Endodermal cell (in vitro differentiated cells): ENCODE measurements around the gene KCNH5. TPM values are rescaled to one million over a fixed set of nuclear protein-coding genes. Genes with fewer than 3 reads are reported as not detected.

Experiments used
- DNase-seq: peaks from one replicate; pipeline ENCODE4 v3.0.0-alpha.2; 2017
- H3K27ac ChIP-seq: 2 replicates; pipeline ENCODE4 v1.5.1; 2013; ENCODE audit warnings: mild to moderate bottlenecking, low read depth, low read length, moderate library complexity
- H3K27me3 ChIP-seq: 2 replicates; pipeline ENCODE4 v1.6.1; 2013; ENCODE audit warnings: mild to moderate bottlenecking, low read length, moderate library complexity; ENCODE audit not compliant: insufficient read depth, control insufficient read depth, poor library complexity, severe bottlenecking
- H3K36me3 ChIP-seq: 2 replicates; pipeline ENCODE4 v1.7.0; 2013; ENCODE audit warnings: mild to moderate bottlenecking, low read length, moderate library complexity; ENCODE audit not compliant: control insufficient read depth, insufficient read depth
- H3K4me1 ChIP-seq: one replicate; pipeline ENCODE4 v1.7.0; 2013; ENCODE audit warnings: low read length; ENCODE audit not compliant: control insufficient read depth, insufficient read depth
- H3K4me3 ChIP-seq: 2 replicates; pipeline ENCODE4 v1.5.1; 2013; ENCODE audit warnings: mild to moderate bottlenecking, low read length, moderate library complexity
- H3K9ac ChIP-seq: 2 replicates; pipeline ENCODE4 v1.6.1; 2013; ENCODE audit warnings: mild to moderate bottlenecking, low read length, moderate library complexity; ENCODE audit not compliant: poor library complexity, severe bottlenecking; ENCODE audit errors: extremely low read depth
- H3K9me3 ChIP-seq: 2 replicates; pipeline ENCODE4 v1.6.1; 2013; ENCODE audit warnings: mild to moderate bottlenecking, low read length, moderate library complexity; ENCODE audit not compliant: control insufficient read depth
- H3K27ac Mint-ChIP-seq: 2 replicates; pipeline ENCODE4 v1.8.0; 2020; ENCODE audit warnings: mixed read lengths
- H3K27me3 Mint-ChIP-seq: 2 replicates; pipeline ENCODE4 v1.8.0; 2021; ENCODE audit warnings: mild to moderate bottlenecking, mixed read lengths; ENCODE audit not compliant: insufficient read depth
- H3K36me3 Mint-ChIP-seq: 2 replicates; pipeline ENCODE4 v1.8.0; 2020; ENCODE audit warnings: low read depth, mixed read lengths
- H3K4me1 Mint-ChIP-seq: 2 replicates; pipeline ENCODE4 v1.8.0; 2020; ENCODE audit warnings: mixed read lengths
- H3K4me3 Mint-ChIP-seq: 2 replicates; pipeline ENCODE4 v1.8.0; 2020; ENCODE audit warnings: mild to moderate bottlenecking, moderate library complexity, mixed read lengths
- H3K9me3 Mint-ChIP-seq: 2 replicates; pipeline ENCODE4 v1.8.0; 2020; ENCODE audit warnings: mild to moderate bottlenecking, mixed read lengths
- CTCF ChIP-seq: fragments of 200-600 bp; sonication (generic); conservative IDR thresholded peaks from 2 replicates; pipeline ENCODE4 v1.5.0; 2021; ENCODE audit warnings: antibody characterized with exemption, mild to moderate bottlenecking
- WGBS, 2 experiments: methylation state at CpG; one replicate each; pipeline versions ENCODE4 v1.1.5 to v1.1.7; 2013; ENCODE audit warnings: missing lambda C conversion rate in 2 of 2, mixed read lengths in 1 of 2; ENCODE audit not compliant: insufficient coverage in 1 of 2, insufficient read length in 1 of 2; 5-methylcytosine and 5-hydroxymethylcytosine counted together
- total RNA-seq, 2 donors: library from RNA; stranded (reverse); fragmentation: NEBNext Ultra II Directional in 1 of 2; extraction: Animal tissue kit (Norgen Biotek cat#: 25700) in 1 of 2; gene quantifications; 2 replicates in 1 of 2; 3 replicates in 1 of 2; pipeline ENCODE4 v1.2.1, GENCODE V29; 2021

The KCNH5 gene
- total RNA-seq, 2 donors from 2014 or later, result 2.5 to 3.9 TPM

DNA sequence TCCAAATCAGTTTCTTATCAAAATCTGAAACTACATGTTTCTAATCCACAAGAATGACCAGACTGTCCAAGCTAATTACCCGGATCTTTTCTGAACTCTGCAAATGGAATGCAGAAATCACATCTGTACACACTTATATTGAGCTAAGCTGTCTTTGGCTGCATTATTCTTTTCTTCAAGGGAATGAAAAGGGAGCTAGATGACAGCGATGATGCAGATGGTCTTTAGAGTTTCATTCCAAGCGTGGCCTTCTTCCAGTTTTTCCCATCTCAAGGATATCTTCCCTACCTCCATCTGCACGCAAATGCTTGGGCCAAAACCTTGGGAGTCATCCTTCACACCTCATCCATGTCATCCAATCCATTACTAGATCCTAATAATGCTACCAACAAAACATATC is 12.6 kb downstream of the KCNH5 start:
- Mint-ChIP-seq H3K9me3 (no peaks in the 10 kb centered on the region), H3K4me1 (peaks cover 10% of the 10 kb centered on the region), H3K4me3 (no peak overlapping the region), H3K36me3 (no peaks in the 10 kb centered on the region), H3K27ac (no peak overlapping the region), H3K27me3 (peaks cover 13% of the 10 kb centered on the region)
- 92 to 93% methylated on average over 2 to 4 of the region's 4 CpGs for WGBS, 2 experiments
- H3K9me3 ChIP-seq, result no peaks in the 10 kb centered on the region
- H3K9ac ChIP-seq, result no peak overlapping the region
- H3K27me3 ChIP-seq, result no peaks in the 10 kb centered on the region
- DNase-seq, result no peak
- no peak overlapping the region for H3K27ac ChIP-seq
- no peak overlapping the region for H3K4me3 ChIP-seq
- no peaks in the 10 kb centered on the region for H3K36me3 ChIP-seq
- no peak for TF ChIP-seq CTCF
- H3K4me1 ChIP-seq, result no peaks in the 10 kb centered on the region

- Histone ChIP-seq H3K9ac (no peak overlapping the region), H3K27me3 (no peaks in the 10 kb centered on the region), H3K4me1 (no peaks in the 10 kb centered on the region), H3K27ac (no peak overlapping the region), H3K36me3 (no peaks in the 10 kb centered on the region), H3K9me3 (peaks cover 1% of the 10 kb centered on the region), H3K4me3 (no peak overlapping the region)
- no peak for DNase-seq
- no peak overlapping the region for H3K27ac Mint-ChIP-seq
- peaks cover 10% of the 10 kb centered on the region for H3K4me1 Mint-ChIP-seq
- no peaks in the 10 kb centered on the region for H3K36me3 Mint-ChIP-seq
- no peak for TF ChIP-seq CTCF
- 60 to 83% methylated on average over 1 to 8 of the region's 8 CpGs for WGBS, 2 experiments
- no peaks in the 10 kb centered on the region for H3K9me3 Mint-ChIP-seq
- H3K4me3 Mint-ChIP-seq, result no peak overlapping the region
- H3K27me3 Mint-ChIP-seq, result peaks cover 13% of the 10 kb centered on the region
Observed at GRCh38 chr14:63032076-63032475, 13.2 kb downstream of the KCNH5 start.

DNA sequence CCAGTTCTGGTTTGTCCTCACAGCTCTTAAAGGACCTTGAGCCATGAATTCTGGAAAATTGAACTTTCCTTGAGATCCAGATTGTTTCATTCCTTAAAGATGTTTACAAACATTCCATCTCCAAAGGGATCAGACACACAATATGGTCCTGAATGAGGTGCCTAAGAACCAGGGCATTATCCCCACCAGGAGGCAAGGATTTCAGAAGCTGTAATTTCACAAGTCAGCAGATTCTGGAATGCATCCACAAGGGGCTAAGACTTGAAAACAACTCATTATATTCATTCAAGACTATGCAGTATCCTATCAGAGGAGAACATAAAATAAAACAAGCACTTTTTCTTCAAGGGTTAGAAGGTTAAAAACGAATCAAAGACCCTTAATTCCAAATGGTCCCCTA is 15.1 kb downstream of the KCNH5 start:
- H3K27ac Mint-ChIP-seq, result no peak overlapping the region
- 88% methylated on average over 1 of the region's 1 CpG; no CpG with 5 or more reads in 1 of the 2 experiments for WGBS, 2 experiments
- Histone ChIP-seq H3K27me3 (no peaks in the 10 kb centered on the region), H3K4me3 (no peak overlapping the region), H3K36me3 (no peaks in the 10 kb centered on the region), H3K9me3 (peaks cover 7% of the 10 kb centered on the region), H3K9ac (no peak overlapping the region), H3K4me1 (no peaks in the 10 kb centered on the region), H3K27ac (no peak overlapping the region)
- peak; percentile 46 for TF ChIP-seq CTCF
- no peak overlapping the region for H3K4me3 Mint-ChIP-seq
- H3K4me1 Mint-ChIP-seq, result peaks cover 10% of the 10 kb centered on the region
- DNase-seq, result peak; percentile 54
- H3K9me3 Mint-ChIP-seq, result no peaks in the 10 kb centered on the region
- peaks cover 13% of the 10 kb centered on the region for H3K27me3 Mint-ChIP-seq
- H3K36me3 Mint-ChIP-seq, result no peaks in the 10 kb centered on the region
